Activated T-cell treated with anti-CD3 and anti-CD28 coated beads for 4 hours (primary cell): ENCODE measurements around the gene GPR157.

Experiments used
- DNase-seq: peaks from one replicate; pipeline ENCODE4 v3.0.0-alpha.2; 2020

The GPR157 gene

DNA sequence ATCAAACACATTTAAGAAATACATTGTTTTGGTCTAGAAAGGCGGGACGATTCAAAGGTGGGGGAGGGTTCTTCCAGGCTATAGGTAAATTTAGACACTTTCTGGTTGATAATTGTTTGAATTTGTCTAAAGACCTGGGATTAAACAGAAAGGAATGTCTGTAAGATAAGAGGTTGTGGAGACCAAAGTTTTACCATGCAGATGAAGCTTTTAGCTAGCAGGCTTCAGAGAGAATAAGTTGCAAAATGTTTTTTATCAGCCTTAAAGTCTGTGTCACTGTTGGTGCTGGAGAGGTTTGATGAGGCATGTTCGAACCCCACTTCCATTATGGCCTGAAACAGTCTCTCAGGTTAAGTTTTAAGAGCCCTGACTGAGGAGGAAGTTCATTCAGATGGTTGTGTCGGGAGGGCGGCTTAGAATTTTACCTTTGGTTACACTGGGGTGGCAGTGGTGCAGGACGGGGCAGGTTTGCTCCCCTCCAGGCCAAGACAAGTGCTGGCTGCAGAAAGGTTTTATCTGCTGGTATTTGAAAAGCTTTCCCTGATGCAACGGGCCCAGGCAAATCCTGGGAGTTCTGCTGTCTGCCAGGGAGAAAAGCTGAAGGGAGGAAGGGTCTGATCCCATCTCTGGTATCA is 43.5 kb downstream of the GPR157 start:
- DNase-seq = no peak

DNA sequence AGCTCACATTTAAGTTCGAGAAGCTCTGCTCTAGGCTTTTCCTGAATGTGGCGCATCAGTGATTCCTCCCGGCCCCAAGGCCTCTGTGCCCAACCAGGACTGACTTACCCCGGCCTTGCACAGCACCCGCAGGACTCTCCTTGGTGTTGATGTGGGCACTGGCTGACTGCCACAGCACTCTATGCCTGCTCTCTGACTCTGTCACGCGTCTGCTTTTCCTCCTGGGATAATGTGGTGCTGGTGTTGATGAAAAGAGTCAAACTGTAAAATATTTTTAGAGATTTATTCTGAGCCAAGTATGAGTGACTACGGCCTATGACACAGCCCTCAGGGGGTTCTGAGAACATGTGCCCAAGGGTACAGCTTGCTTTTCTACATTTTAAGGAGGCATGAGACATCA is 44.0 kb downstream of the GPR157 start:
- DNase-seq = no peak

DNA sequence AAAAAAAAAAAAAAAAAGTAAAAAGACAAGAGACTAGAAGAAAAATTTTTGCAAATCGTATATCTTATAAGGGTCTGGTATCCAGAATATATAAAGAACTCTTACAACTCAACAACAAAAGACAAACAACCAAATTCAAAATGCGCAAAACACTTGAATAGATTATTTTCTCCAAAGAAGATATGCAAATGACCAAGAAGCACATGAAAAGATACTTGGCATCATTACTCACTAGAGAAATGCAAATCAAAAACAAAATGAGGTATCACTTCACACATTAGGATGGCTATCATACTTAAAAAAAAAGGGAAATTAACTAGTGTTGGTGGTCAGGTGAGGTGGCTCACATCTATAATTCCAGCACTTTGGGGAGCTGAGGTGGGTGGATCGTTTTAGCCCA is 47.4 kb downstream of the GPR157 start:
- DNase-seq = no peak

DNA sequence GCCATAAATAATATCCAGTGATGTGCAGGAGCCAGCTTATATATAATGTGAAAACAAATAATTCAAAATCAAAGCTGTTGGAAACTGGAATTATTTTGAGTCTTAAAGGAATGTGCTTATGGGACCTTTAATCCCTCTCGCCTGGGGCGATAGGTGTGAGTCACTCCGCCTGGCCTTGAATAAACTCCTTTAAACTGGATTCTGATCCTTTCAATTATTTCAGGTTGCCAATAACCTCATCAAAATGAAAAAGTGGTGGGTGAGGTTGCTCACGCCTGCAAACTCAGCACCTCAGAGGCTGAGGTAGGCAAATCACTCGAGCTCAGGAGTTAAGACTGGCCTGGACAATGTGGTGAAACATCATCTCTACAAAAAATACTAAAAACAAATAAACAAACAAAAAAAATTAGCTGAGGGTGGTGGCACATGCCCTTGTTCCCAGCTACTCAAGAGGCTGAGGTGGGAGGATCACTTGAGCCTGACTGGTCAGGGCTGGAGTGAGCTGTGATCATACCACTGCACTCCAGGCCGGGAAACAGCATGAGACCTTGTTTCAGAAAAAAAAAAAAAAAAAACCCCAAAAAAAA is 48.1 kb downstream of the GPR157 start:
- no peak for DNase-seq

DNA sequence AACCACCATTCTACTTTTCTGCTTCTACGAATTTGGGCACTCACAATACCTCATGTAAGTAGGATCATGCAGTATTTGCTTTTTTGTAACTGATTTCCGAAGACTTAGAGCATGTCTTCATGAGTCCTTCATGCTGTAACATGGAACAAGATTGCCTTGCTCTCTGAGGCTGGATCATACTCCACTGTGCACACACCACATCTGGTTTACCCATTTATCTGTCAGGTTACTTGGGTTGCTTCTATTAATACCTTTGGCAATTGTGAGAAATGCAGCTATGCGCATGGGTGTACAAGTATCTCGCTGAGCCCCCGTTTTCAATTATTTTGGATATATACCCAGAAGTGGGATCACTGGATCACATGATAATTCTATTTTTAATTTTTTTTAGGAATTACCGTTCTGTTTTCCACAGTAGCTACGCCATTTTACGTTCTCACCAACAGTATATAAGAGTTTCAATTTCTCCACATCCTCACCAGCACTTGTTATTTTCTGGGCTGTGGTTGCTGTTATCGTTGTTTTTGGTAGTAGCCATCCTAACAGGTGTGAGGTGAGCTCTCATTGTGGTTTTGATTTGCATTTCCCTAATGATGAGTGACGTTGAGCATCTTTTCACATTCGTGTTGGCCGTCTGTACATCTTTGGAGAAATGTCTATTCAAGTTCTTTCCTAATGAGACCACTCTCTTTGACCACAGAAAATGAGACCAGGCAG is 48.8 kb downstream of the GPR157 start:
- DNase-seq = no peak

DNA sequence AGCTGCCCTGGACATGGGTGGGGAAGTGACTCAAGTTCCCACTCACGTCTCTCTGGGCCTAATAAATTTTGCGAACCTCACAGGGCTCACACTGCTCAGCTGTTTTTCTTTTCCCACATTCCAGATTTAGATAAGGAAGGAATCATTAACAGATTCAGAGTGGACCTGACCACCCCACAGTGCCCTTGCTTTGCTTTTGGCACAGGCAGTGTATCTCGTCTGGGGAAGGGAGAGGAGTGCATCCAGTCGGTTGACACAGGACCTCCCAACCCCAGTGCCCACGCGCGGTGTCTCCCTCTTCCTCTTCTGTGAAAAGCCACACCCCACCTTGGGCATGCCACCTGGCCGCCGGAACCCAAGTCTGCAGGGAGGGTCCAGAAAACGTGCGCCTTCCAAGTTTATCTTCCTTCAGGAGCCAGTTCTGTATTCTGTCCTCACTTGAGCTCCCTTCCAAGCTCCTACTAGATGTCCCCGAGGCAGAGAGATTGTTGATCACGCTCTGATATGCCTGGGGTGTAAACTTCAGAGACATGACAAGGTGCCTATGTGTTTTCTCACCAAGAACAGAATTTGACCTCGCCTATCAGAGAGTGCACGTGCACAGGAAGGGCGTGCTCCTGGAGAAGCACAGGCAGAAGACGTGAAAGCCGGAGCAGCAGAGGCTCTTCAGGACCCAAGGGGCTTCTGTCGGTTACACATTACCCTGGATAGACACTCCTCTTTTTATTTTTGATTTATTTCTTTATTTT is 50.0 kb downstream of the GPR157 start:
- DNase-seq = no peak

DNA sequence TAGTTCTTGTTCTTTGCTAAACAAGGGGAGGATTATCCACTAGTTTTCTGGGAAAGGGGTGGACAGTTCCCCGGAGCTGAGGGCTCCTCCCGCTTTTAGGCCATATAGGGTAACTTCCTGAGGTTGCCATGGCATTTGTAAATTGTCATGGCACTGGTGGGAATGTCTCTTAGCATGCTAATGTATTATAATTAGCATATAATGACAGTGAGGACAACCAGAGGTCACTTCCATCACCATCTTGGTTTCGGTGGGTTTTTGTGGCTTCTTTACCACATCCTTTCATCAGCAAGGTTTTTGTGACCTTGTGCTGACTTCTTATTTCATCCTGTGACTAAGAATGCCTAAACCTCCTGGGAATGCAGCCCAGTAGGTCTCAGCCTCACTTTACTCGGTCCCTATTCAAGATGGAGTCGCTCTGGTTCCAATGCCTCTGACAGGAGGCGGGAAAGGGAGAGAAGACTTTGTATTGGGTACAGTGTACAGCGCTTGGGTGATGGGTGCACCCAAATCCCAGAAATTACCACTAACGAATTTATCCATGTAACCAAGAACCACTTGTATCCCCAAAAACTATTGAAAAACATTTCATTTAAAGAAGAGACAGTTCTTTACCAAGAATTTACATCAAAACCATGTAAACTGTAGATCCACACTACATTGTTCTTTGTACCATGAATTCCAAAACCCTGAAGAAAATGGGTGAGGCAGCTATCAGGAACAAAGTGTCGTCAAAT is 50.7 kb downstream of the GPR157 start:
- no peak for DNase-seq

DNA sequence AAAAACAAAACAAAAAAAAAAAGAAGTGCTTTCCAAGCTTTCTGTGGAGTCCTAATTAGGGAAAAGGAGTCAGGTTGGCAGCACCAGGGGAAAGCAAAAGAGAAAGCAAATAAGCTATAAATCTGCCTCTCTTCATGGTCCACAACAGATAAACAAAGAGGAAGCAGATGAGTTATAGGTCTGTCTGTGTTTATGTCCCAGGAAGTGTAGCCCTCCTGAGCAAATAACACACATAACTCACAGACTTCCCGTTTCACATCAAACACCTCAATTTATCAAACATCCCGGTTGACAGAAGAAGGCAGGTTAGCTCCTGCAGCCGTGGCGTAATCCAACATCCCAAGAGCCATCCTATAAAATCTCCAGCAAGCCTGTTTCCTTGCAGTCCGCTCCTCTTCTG is 53.9 kb downstream of the GPR157 start:
- no peak for DNase-seq

DNA sequence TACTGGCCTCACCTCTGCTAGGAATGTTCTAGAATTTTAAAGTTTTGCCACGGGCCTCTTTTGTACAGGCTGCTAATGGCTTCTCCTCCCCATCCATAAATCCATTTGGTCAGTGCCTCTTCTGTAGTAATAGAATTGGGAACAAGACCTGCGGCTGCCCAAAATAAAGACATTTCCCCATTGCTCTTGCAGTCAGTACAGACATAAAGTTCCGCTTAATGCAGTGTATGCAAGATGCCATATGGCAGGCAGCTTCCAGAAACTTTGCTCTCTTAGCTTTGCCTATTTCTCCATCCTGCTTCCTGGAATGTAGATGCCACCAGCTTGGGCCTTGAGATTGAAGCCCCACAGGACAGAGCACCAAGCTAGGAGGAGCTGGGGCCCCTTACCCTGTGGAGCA is 55.8 kb downstream of the GPR157 start:
- no peak for DNase-seq

DNA sequence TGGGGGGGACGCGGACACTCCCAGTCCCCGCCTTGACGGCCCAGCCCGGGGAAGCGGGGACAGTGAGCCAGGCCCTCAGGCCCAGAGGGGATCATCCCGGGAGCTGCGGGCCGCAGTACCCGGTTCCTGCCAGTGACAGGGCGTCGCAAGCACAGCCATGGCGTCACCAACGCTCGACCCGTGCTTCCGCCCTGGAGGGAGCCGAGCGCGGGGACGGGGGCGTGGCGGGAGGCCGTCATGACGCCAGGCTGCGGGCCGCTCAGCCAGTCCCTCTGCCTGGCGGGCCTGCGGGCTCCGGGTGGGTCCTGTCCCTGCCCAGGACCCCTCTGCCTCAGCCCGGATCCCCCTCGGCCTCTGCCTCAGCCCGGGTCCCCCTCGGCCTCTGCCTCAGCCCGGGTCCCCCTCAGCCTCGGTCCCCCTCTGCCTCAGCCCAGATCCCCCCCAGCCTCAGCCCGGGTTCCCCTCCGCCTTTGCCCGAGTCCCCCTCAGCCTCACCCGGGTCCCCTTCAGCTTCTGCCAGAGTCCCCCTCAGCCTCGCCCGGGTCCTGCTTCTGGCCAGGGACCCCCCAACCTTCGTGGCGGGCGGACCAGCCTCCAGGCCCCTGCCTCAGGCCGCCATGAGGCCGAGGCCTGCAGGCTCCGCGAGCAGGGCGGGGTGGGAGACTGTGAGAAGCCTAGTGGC is 57.2 kb downstream of the GPR157 start:
- no peak for DNase-seq

DNA sequence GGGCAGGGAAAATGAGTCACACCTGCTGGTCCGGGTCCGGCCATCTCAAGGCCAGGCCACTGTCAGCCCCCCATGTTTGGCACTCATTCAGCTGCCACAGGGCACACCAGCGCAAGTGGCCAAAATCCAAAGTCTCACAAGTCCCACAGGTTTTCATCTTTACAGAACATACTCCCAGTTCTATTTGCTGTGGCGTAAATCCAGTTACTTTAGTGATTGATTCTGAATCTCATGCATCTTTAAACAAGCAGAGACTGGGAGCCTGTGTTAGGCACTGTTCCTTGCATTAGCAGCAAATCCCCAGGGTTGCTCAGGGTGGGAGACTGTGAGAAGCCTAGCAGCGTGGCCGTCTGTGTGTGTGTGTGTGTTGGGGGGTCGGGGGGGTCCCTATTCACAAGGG is 58.4 kb downstream of the GPR157 start:
- DNase-seq = no peak

DNA sequence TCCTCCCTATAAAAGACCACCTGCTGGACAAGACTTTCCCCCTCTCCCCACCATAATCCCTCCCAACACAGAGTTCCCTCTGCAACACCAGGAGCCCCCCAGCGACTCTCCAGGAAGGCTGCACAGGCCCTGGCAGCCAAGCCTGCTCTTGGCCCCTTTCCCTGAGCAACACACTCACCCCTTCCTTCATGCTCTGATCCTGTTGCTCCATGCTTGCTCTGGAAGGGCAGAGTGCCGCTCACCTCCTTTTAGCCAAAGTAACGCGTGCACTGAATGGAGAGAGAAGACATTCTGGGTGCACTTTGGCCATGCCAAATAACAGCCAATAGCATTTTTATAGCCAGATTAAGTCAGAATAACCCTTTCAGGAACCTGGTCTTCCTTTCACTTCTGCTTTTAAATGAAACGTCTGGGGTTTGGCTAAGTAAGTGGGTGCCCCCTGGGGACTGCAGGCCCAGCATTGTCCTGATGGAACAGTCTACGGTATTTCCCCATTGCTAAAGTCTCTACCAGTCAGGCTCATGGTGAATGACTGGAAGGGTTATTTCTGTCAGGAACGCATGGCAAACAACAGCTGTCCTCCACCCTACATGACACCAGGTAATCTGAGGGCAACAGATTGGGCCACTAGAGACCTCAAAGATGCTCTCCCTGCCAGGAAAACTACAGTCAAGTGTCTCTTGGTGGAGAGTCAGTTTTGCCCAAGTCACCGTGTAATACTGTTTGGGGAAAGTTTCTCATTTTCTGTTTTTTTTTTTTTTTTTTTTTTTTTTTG is 59.4 kb downstream of the GPR157 start, which contains the start of gene SLC2A5:
TSS of gene SLC2A5 (minus strand) at position 310 of the 775 bp plus-strand sequence. CDS start at position 211, 99 bp downstream.
- no peak for DNase-seq

DNA sequence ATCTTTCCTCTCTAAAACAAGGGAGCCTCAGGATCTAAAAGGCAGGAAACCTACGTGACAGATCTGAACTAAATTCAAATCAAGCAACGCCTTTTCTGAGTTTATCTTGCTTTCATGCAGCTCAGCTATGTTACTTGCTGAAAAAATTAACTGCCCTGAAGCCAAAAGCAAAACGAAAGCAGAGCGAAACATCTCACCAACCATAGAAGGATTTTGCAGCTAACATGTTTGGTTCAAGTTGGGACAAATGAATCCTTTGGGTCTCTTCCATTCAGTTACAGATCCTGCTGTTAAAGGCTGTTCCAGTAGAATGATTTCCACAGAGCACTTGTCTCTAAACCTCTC is 59.9 kb downstream of the GPR157 start:
- DNase-seq = no peak

DNA sequence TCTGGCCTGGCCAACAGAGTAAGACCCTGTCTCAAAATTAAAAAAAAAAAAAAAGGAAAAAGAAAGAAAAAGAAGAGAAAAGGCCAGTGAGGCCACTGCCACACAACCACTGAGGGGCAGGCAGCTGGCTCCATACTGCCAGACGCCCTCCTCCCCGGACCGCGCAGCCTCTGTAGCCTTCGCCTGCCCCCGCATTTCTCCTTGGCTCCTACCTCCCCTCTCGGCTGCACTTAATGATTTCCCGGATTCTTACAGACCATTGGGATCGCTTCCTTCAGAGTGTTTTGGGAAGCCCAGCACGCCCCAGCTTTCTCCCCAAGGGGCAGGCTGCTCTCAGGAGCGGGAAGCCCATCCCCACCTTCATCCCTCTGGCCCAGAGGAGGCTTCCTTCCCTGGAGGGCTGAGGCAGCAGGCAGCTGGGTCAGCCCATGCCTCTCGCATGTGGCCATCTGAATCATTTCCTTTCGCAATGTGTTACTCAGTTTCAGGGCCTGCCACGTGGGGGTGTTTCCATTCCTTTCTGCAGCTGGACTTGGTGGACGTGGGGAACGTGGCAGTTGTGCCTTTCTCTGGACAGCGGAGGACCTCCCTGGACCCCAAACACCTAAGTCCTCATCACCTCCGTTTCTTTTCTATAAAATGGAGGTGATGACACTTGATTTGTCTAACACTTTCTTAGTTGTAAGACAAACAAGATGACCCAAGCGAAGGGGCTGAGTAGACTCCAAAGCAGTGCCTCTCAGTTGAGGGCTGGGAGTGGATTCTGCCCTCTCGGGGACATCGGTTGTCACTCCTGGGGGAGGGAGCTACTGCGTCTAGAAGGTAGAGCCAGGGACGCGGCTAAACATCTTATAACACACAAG is 61.7 kb downstream of the GPR157 start:
- no peak for DNase-seq

DNA sequence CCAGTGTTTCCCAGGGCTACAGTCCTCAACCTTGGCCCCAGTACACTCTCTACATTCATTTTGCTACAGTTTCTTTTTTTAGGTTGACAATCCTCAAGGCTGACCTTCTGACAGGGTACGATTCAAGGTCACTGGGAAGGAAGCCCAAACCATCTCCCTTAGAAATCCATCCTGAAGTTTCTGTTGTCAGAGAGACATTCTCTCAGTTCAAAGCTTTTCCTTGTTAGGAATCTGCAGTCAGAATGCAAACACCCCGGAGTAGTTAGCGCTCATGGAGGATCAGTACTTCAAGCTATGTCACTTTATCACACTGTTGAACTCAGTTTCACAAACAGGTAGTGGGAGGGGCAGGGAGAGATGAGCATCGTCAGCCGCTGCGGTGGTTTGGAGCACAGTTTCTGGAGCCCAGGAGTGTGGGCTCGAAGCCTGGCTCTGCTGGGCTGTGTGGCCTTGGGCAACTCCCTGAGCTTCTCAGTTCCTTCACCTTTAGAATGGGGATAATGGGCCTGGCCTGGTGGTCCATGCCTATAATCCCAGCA is 63.6 kb downstream of the GPR157 start:
- DNase-seq = no peak

DNA sequence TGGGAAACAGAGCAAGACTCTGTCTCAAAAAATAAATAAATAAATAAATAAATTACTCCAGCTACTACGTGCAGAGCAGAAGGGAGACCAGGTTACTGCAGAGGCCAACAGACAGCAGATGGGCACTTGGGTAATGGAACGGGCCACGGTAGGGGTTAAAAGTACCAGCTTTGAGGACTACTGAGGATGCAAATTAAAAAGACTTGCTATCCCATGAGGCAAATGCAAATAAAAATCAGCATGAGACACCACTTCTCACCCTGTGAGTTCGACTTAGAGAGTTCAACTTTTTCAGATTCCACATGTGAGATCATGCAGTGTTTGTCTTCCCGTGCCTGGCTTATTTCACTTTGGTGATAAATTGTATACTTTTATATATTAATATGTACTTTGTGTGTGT is 66.1 kb downstream of the GPR157 start:
- DNase-seq = no peak

DNA sequence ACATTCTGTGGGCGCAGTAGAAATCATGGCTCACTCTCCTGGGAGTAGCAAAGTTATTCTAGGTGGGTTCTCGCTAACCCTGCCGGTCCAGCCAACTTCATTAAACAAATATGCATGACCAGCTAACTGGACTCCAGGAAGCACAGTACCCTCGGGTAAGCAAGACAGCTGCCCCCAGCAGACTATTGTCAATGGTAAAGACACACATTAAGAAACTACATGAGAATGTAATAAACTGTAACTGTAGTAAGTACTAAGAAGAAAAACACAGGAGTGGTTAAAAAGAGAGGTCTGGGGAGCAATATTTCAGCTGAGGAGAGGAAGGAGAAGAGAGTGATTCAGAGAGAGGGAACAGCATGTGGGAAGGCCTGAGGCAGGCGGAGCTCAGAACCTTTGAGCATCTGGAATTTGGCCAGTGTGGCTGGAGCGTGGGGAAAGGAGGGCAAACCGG is 66.9 kb downstream of the GPR157 start:
- DNase-seq = no peak

DNA sequence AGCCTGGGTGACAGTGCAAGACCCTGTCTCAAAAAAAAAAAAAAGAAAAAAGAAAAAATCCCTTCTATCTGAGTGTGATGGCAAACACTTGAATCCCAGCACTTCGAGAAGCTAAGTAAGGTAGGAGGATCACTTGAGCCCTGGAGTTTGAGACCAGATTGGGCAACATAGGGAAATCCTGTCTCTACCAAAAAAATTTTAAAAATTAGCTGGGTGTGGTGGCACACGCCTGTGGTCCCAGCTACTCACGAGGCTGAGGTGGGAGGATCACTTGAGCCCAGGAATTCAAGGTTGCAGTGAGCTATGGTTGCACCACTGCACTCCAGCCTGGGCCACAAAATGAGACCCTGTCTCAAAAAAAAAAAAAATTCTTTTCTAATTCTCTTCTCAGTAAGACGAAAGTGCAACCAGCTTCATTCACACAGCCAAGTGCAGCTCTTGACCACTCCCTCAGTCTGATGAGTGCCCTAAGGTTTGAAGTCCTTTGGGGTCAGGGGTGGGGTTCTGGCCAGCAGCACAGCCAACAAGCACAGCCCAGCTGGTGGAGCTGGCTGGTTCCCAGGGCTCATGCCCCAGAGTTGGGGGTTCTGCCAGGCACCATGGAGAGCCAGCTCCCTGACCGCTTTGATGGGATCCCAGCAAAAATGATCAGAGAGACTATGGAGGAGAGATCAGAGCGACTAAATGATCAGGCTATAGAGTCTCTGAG is 67.5 kb downstream of the GPR157 start:
- no peak for DNase-seq

DNA sequence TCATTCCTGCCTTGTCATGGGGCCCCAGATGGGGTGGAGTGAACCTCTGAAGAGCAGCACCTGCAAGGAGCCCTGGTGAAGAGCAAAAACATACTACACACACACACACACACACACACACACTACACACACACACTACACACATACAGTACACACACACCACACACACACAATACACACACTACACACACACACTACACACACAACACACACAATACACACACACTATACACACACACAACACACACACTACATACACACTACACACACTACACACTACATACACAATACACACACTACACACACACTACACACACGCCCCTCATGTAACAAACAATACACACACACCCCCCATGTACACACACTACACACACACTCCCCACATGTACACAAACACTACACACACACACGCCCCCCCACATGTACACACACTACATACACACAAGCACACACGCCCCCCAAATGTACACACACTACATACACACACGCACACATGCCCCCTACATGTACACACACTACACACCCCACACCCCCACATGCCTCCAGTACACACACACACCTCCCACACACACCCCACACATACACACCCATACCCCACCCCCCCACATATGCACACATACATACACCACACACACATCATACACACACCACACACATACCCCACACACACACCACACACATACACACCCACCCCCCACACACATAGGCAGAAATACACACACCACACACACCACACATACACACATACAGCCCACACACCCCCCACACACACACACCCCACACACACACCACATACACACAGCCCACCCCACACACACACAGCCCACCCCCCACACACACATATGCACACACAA is 68.8 kb downstream of the GPR157 start:
- DNase-seq = no peak
